GM18505 (cell line): Measurements from ENCODE around the gene COASY.

Experiments used
- ATAC-seq: cut with Tn5 transposase; IDR thresholded peaks from one replicate; pipeline ENCODE4 v1.9.1; 2021; ENCODE audit not compliant: unreplicated experiment
- POLR2A ChIP-seq: IDR thresholded peaks from 4 replicates; pipeline ENCODE4 v1.6.1; 2011; ENCODE audit warnings: borderline replicate concordance; ENCODE audit not compliant: insufficient read depth, insufficient read length; ENCODE audit errors: extremely low read depth

The COASY gene

GRCh38 chr17:42579794-42580551 is 18.0 kb downstream of the COASY start:
- TF ChIP-seq POLR2A, result no peak
- no peak for ATAC-seq

GRCh38 chr17:42581744-42582270 is 19.9 kb downstream of the COASY start:
- ATAC-seq, result no peak
- no peak for TF ChIP-seq POLR2A

- no peak for ATAC-seq
- no peak for TF ChIP-seq POLR2A
These were observed 22.9 kb downstream of the COASY start for GRCh38 chr17:42584880-42585279.

GRCh38 chr17:42585353-42585752 is 23.4 kb downstream of the COASY start:
- TF ChIP-seq POLR2A, result no peak
- no peak for ATAC-seq

- no peak for TF ChIP-seq POLR2A
- ATAC-seq, result no peak
These were observed 24.7 kb downstream of the COASY start for GRCh38 chr17:42586514-42587230.

- no peak for TF ChIP-seq POLR2A
- ATAC-seq, result no peak
These were observed 28.9 kb downstream of the COASY start for GRCh38 chr17:42590886-42591285.

GRCh38 chr17:42591411-42591810 is 29.5 kb downstream of the COASY start:
- no peak for ATAC-seq
- TF ChIP-seq POLR2A, result no peak

- ATAC-seq, result no peak
- no peak for TF ChIP-seq POLR2A
These were observed 34.4 kb downstream of the COASY start for GRCh38 chr17:42596386-42596785.

GRCh38 chr17:42598905-42599304 is 37.0 kb downstream of the COASY start:
- no peak for TF ChIP-seq POLR2A
- no peak for ATAC-seq

- no peak for ATAC-seq
- no peak for TF ChIP-seq POLR2A
These were observed 41.4 kb downstream of the COASY start for GRCh38 chr17:42603318-42603717.

GRCh38 chr17:42607769-42608168 is 45.8 kb downstream of the COASY start:
- no peak for ATAC-seq
- TF ChIP-seq POLR2A, result no peak

GRCh38 chr17:42608305-42609181 is 46.6 kb downstream of the COASY start:
- no peak for TF ChIP-seq POLR2A
- ATAC-seq, result peak; percentile 34

GRCh38 chr17:42609182-42609813 is 47.4 kb downstream of the COASY start, which contains the start of the genes RETREG3 and TUBG1:
TSS of gene RETREG3 (minus strand) at chr17:42609374. CDS start at chr17:42609324, 50 bp downstream.
TSS of gene TUBG1 (plus strand) at chr17:42609683. CDS start at chr17:42609738, 55 bp downstream.
- TF ChIP-seq POLR2A, result peak; percentile 91
- ATAC-seq, result peak; percentile 83

- ATAC-seq, result peak; percentile 7
These were observed 48.2 kb downstream of the COASY start for GRCh38 chr17:42609814-42610801.
